ENCODE data around the gene PIGB.
"Not testable (repeated sequence)": the region's sequence is repeated elsewhere in the genome, so short reads cannot be mapped to it uniquely, and the experiment has no call there.

PIGB gene

DNA sequence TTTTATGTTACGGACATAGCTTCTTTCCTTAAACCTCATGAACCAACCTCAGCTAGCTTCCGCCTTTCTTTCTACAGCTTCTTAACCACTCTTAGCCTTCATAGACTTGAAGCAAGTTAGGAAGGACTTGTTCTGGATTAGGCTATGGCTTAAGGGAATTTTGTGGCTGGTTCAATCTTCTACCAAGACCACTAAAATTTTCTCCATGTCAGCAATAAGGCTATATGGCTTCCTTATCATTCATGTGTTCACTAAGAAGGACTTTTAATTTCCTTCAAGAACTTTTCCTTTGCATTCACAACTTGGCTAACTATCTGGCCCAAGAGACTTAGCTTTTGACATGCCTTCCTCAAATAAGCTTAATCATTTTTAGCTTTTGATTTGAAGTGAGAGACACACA lies 64.7 kb downstream of the PIGB start:
- DNase-seq (ENCODE audit: low read depth), result no peak

DNA sequence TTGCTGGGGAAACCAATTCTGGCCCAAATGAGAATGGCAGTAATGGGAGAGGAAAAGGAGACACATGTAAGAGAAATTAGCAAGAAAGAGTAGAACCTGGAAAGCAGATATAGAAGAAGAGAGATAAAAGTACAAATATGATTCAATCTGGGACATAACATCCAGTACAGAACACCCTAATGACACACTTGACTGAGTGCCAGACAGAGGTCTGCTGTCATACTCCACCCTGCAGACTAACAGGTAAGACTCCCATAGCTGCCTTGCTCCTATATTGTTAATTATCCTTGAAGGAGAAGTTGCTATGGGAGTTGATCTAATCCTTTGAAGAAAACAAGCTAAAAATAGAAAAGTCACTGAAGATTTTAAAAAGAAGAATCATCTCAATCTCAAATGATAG lies 68.0 kb downstream of the PIGB start:
- no peak for DNase-seq (ENCODE audit: low read depth)

GRCh38 chr15:55389264-55389607 lies 70.2 kb downstream of the PIGB start:
- no peak for DNase-seq (ENCODE audit: low read depth)

DNA sequence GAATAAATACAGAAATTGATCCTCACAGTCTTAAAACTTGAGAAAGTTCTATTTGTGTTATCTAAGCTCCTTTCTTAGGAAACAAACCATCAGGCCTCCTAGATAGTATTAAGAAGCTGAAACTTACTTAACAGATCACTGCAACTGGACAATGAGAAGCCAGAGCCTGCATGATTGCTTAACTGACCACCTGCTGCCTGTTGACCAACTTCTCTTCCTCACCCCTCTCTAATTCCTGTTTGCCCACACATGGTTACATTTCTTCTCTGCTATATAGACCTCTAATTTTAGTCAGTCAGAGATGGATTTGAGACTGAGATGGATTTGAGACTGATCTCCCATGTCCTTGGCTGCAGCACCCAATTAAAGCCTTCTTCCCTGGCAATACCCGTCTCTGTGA lies 75.7 kb downstream of the PIGB start:
- no peak for DNase-seq (ENCODE audit: low read depth)

DNA sequence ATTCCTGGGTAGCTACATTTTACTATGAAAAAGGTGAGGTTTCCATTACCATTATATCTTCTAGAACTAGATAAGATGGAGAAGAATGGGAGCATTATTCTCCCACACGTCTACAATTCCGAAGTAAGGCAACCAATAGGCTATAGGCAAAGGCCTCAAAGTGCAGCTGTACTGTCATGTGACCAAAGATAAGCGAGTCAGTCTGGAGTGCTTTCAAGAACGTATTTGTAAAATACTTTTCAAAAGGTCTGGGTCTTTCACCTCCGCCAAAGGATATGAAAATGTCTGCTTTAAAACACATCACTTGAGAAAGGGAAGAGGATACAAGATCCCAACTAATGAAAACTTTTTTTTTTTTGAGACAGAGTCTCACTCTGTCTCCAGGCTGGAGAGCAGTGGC lies 79.2 kb downstream of the PIGB start:
- DNase-seq (ENCODE audit: low read depth), result no peak

DNA sequence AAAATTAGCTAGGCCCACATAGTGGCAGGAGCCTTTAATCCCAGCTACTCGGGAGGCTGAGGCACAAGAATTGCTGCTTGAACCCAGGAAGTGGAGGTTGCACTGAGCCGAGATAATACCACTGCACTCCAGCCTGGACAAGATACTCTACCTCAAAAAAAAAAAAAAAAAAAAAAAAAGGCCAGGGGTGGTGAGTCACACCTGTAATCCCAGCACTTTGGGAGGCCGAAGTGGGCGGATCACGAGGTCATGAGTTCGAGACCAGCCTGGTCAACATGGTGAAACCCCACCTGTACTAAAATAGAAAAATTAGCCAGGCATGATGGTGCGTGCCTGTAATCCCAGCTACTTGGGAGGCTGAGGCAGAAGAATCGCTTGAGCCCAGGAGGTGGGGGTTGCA lies 81.0 kb downstream of the PIGB start:
- not testable (repeated sequence) for DNase-seq (ENCODE audit: low read depth)

DNA sequence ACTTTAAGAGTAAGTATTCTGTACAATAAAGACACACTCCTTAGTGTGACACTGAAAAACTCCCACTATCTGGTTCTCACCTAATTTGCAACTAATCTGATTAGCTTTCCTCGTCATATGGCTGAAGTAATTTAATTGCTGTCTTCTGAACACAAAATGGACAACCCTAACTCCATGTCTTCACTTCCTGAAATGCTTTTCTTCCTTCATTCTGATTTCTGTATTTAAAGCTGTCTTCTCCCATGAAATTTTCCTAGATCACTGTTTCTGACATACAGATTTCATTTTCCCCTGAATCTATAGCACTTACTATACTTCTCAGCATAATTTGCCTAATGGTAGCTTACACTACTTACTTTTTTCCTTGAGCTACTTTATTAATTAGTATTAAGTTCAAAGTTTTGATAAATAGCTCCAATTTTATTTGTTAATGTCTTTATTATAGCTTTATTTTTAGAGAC lies 82.8 kb downstream of the PIGB start:
- DNase-seq (ENCODE audit: low read depth), result no peak

- no peak for DNase-seq (ENCODE audit: low read depth)
Observed at GRCh38 chr15:55402707-55403106, 83.7 kb downstream of the PIGB start.

DNA sequence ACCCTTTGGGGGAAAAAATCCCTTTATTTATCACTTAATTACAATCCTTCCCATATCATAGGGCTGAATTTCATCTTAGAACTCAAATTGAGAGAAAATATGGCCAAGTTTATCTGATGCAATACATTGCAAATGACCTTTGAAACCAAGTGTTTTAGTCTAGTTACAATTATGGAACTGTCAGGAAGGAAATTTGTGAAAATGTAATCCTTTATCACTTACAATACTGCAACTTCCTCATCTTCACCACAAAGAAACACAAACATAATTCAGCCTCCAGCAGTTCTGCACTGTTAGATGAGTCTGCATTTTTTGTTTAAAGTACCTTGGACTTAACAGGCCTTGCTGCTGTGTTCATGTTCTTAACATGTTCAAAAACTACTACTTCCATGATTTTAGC lies 84.5 kb downstream of the PIGB start:
- DNase-seq (ENCODE audit: low read depth), result no peak

Data from stimulated activated CD8-positive, alpha-beta memory T cell treated with anti-CD3 and anti-CD28 coated beads, Interleukin-15, amount 100 ng/mL, for 24 hours (primary cell).